Measurements from ENCODE around the gene TTC7B. TPM values are rescaled to one million over a fixed set of nuclear protein-coding genes. Genes with fewer than 3 reads are reported as not detected.

TTC7B gene
- total and polyA plus RNA-seq, 9 of the 15 experiments (the other 6 are each of a cell fraction or from before 2014, with no cell fraction given): 2.2 to 77.2 (median 36.7) TPM

GRCh38 chr14:90573385-90574105, 242.7 kb downstream of the TTC7B start (continued):
- TF ChIP-seq ZNF318 (IDR thresholded peaks at IDR 0.05; ENCODE audit: borderline replicate concordance in 1 of 2, low read depth in 1 of 2): peak in 1 of 2 experiments; percentile 69; a peak in 2 of 4 replicates
- TF ChIP-seq ELK1 (CRISPR knock-in tag; IDR thresholded peaks at IDR 0.05): no peak
- TF ChIP-seq MTF1 (CRISPR knock-in tag; IDR thresholded peaks at IDR 0.05; ENCODE audit: borderline replicate concordance): no peak

All from K562 (cell line).